Activated CD8-positive, alpha-beta T cell treated with anti-CD3 and anti-CD28 coated beads for 36 hours (primary cell): Measurements from ENCODE around the gene APOLD1. TPM values are rescaled to one million over a fixed set of nuclear protein-coding genes. Genes with fewer than 3 reads are reported as not detected.

Experiments
- ATAC-seq: fragments of 200-7000 bp; cut with Tn5 transposase; one replicate; pipeline ENCODE4 v1.10.0; 2021; ENCODE audit warnings: mild to moderate bottlenecking, moderate library complexity
- CTCF ChIA-PET: fragments of 350-600 bp; sonication (Branson Sonifier 250); formaldehyde crosslinking; loops from one replicate; lab custom pipeline; 2021; ENCODE audit warnings: antibody characterized with exemption; lab: Charles Lee
- POLR2A ChIA-PET: fragments of 350-600 bp; sonication (Branson Sonifier 250); formaldehyde crosslinking; loops from one replicate; lab custom pipeline; 2021; ENCODE audit warnings: antibody characterized with exemption; lab: Charles Lee
- DNase-seq: peaks from one replicate; pipeline ENCODE4 v3.0.0-alpha.2; 2020
- H3K27ac Mint-ChIP-seq: one replicate; pipeline ENCODE4 v1.8.0; 2021; ENCODE audit warnings: mild to moderate bottlenecking, mixed read lengths
- H3K27me3 Mint-ChIP-seq: one replicate; pipeline ENCODE4 v1.8.0; 2021; ENCODE audit warnings: mixed read lengths
- H3K36me3 Mint-ChIP-seq: one replicate; pipeline ENCODE4 v1.8.0; 2021; ENCODE audit warnings: low read depth, mixed read lengths
- H3K4me1 Mint-ChIP-seq: one replicate; pipeline ENCODE4 v1.8.0; 2021; ENCODE audit warnings: low read depth, mixed read lengths
- H3K4me3 Mint-ChIP-seq: one replicate; pipeline ENCODE4 v1.8.0; 2021; ENCODE audit warnings: mild to moderate bottlenecking, moderate library complexity, mixed read lengths
- H3K9me3 Mint-ChIP-seq: one replicate; pipeline ENCODE4 v1.8.0; 2021; ENCODE audit warnings: mixed read lengths
- intact Hi-C: fragments of 100-400 bp; cut with micrococcal nuclease; formaldehyde crosslinking; loops from one replicate; pipeline ENCODE4 v1.10.0; 2022
- total RNA-seq, 2 experiments: library from RNA; stranded (reverse); gene quantifications; one replicate each; pipeline ENCODE4 v1.2.3, GENCODE V29; 2021
- TF ChIP-seq, protein P1 (sequence below): fragments of 200-600 bp; IDR thresholded peaks from one replicate; pipeline ENCODE4 v1.8.0; 2022; ENCODE audit warnings: antibody characterized with exemption, mild to moderate bottlenecking

Gene APOLD1
- total RNA-seq, 2 experiments from 2014 or later, result 5.7 to 6.3 TPM

DNA sequence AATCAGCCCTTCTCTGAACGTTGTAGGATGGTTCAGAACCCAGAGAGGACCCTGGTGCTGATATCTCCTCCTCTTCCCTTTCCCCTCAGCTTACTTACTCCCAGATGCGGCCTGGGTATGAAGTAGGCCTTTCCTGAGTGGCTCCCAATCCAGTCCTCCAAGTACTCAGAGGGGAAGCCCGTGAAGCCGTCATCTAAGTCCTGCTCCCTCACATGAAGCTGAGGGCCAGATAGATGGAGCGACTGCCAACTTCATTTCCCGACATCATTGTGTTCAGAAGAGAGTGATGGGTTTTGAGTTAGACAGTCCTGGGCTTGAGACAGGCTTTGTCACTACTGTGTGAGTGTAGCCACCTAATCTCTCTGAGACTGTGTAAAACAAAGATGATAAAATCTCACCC is 2.7 kb downstream of the APOLD1 start:
- peak overlapping the region; percentile 89 for H3K27ac Mint-ChIP-seq
- peak overlapping the region; percentile 86 for H3K4me3 Mint-ChIP-seq
- H3K9me3 Mint-ChIP-seq, result no peaks in the 10 kb centered on the region
- no peaks in the 10 kb centered on the region for H3K27me3 Mint-ChIP-seq
- TF ChIP-seq, protein P1, sequence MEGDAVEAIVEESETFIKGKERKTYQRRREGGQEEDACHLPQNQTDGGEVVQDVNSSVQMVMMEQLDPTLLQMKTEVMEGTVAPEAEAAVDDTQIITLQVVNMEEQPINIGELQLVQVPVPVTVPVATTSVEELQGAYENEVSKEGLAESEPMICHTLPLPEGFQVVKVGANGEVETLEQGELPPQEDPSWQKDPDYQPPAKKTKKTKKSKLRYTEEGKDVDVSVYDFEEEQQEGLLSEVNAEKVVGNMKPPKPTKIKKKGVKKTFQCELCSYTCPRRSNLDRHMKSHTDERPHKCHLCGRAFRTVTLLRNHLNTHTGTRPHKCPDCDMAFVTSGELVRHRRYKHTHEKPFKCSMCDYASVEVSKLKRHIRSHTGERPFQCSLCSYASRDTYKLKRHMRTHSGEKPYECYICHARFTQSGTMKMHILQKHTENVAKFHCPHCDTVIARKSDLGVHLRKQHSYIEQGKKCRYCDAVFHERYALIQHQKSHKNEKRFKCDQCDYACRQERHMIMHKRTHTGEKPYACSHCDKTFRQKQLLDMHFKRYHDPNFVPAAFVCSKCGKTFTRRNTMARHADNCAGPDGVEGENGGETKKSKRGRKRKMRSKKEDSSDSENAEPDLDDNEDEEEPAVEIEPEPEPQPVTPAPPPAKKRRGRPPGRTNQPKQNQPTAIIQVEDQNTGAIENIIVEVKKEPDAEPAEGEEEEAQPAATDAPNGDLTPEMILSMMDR, result no peak
- DNase-seq (no peak), ATAC-seq (peak; percentile 29)
- H3K36me3 Mint-ChIP-seq, result peaks cover 2% of the 10 kb centered on the region
- CTCF ChIA-PET, result interaction anchor here (0.6 to 6.7 kb wide), 15 partner anchors 14 to 424 kb away, joined by 3 to 108 read pairs (median 9); partner anchors contain the start of genes DDX47 and GPRC5A
- intact Hi-C loops, result no loop called here
- H3K4me1 Mint-ChIP-seq, result peaks cover 36% of the 10 kb centered on the region
- POLR2A ChIA-PET, result interaction anchor here (0.6 to 2.3 kb wide), 11 partner anchors 9 to 246 kb away, joined by 3 to 12 read pairs (median 3); partner anchors contain the start of gene GPR19

GRCh38 chr12:12788675-12789368 is 3.4 kb downstream of the APOLD1 start:
- intact Hi-C loops, result no loop called here
- Mint-ChIP-seq H3K4me3 (peak overlapping the region; percentile 86), H3K27me3 (no peaks in the 10 kb centered on the region), H3K9me3 (no peaks in the 10 kb centered on the region), H3K36me3 (peaks cover 2% of the 10 kb centered on the region), H3K27ac (peak overlapping the region; percentile 89), H3K4me1 (peaks cover 36% of the 10 kb centered on the region)
- ATAC-seq, result peak; percentile 80
- TF ChIP-seq, protein P1, result peak; percentile 92
- ChIA-PET POLR2A (interaction anchor here (0.7 to 2.3 kb wide), 7 partner anchors 10 to 466 kb away, joined by 3 to 12 read pairs (median 4); partner anchors contain the start of gene GPR19), CTCF (interaction anchor here (0.6 to 6.7 kb wide), 36 partner anchors 13 to 423 kb away, joined by 3 to 108 read pairs (median 4); partner anchors contain the start of genes DDX47 and GPRC5A)
- peak; percentile 82 for DNase-seq

- TF ChIP-seq, protein P1, result no peak
- ChIA-PET POLR2A (no interaction called here), CTCF (interaction anchor here (2.3 to 6.7 kb wide), 3 partner anchors 11 to 189 kb away, joined by 8 to 108 read pairs (median 72); partner anchors contain the start of gene DDX47)
- DNase-seq (no peak), ATAC-seq (no peak)
- Mint-ChIP-seq H3K27ac (no peak overlapping the region), H3K4me3 (no peak overlapping the region), H3K36me3 (peaks cover 2% of the 10 kb centered on the region), H3K4me1 (peaks cover 20% of the 10 kb centered on the region), H3K27me3 (no peaks in the 10 kb centered on the region), H3K9me3 (no peaks in the 10 kb centered on the region)
- intact Hi-C loops, result no loop called here
Observed at GRCh38 chr12:12790956-12791355, 5.5 kb downstream of the APOLD1 start.

- Mint-ChIP-seq H3K27ac (no peak overlapping the region), H3K27me3 (no peaks in the 10 kb centered on the region), H3K4me3 (no peak overlapping the region), H3K36me3 (peaks cover 2% of the 10 kb centered on the region), H3K9me3 (no peaks in the 10 kb centered on the region), H3K4me1 (peaks cover 17% of the 10 kb centered on the region)
- DNase-seq (no peak), ATAC-seq (no peak)
- ChIA-PET CTCF (interaction anchor here (1.0 to 2.1 kb wide), 3 partner anchors 12 to 125 kb away, joined by 3 to 7 read pairs (median 5); no protein-coding TSS in a partner anchor), POLR2A (interaction anchor here (1.1 kb wide), 1 partner anchor 54 kb away, joined by 3 read pairs; no protein-coding TSS in a partner anchor)
- TF ChIP-seq, protein P1, result no peak
- intact Hi-C loops, result no loop called here
Observed at GRCh38 chr12:12791756-12792369, 6.4 kb downstream of the APOLD1 start.
